ENCODE measurements around the gene NT5DC3. TPM values are rescaled to one million over a fixed set of nuclear protein-coding genes. Genes with fewer than 3 reads are reported as not detected.

The NT5DC3 gene
- total RNA-seq, 6 donors from 2014 or later: 3.8 to 29.3 (median 7.3) TPM

DNA sequence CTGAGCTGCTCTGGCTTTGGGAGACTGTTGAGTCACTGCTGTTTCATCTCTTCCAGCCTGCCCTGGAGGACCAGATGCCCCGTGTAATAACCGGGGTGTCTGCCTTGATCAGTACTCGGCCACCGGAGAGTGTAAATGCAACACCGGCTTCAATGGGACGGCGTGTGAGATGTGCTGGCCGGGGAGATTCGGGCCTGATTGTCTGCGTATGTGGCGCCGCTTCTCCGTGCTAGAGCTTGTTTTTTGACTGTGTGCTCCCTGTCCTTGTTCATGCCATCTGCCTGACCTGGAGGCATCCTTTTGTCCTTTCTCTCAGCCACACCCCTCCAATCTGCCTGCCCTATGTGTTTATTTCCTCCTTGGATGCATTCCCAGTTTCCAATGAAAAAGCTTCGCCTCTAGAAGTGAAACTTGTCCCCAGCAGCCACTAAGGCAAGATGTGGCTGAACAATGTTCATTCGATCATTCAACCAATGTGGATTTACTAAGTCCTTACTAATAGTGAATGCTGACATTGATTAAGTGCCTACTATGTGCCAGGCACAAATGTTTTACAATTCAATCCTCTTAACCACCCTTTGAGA is 98.6 kb downstream of the NT5DC3 start:
- DNase-seq (peak in 1 of 2 donors; percentile 33), ATAC-seq (ENCODE audit: low FRiP score in 2 of 2) (peak in 1 of 2 donors; percentile 10)

GRCh38 chr12:103737881-103738280 is 103.2 kb downstream of the NT5DC3 start:
- TF ChIP-seq POLR2AphosphoS5 (IDR thresholded peaks at IDR 0.05) (no peak), EP300 (IDR thresholded peaks at IDR 0.05) (no peak), CTCF (IDR thresholded peaks at IDR 0.05) (no peak), POLR2A (IDR thresholded peaks at IDR 0.05) (no peak)
- Histone ChIP-seq H3K27me3 (no peaks in the 10 kb centered on the region), H3K9me3 (no peaks in the 10 kb centered on the region), H3K36me3 (no peaks in the 10 kb centered on the region), H3K4me1 (no peaks in the 10 kb centered on the region), H3K4me3 (no peak overlapping the region), H3K27ac (no peak overlapping the region)
- ATAC-seq (ENCODE audit: low FRiP score in 2 of 2) (no peak), DNase-seq (no peak)
- WGBS, 2 donors: 57 to 70% methylated on average over 1 of the region's 1 CpG

More for the DNA sequence above, 98.6 kb downstream of the NT5DC3 start:
- Histone ChIP-seq H3K4me1 (no peaks in the 10 kb centered on the region), H3K4me3 (no peak overlapping the region), H3K27ac (no peak overlapping the region), H3K36me3 (no peaks in the 10 kb centered on the region), H3K27me3 (no peaks in the 10 kb centered on the region), H3K9me3 (no peaks in the 10 kb centered on the region)
- TF ChIP-seq CTCF (IDR thresholded peaks at IDR 0.05) (no peak), POLR2A (IDR thresholded peaks at IDR 0.05) (no peak)
- 59 to 67% methylated on average over 15 of the region's 15 CpGs for WGBS, 2 donors

GRCh38 chr12:103736572-103736971 is 104.5 kb downstream of the NT5DC3 start:
- no peak for TF ChIP-seq EP300 (IDR thresholded peaks at IDR 0.05)
- no peak for TF ChIP-seq POLR2AphosphoS5 (IDR thresholded peaks at IDR 0.05)
- no peak for TF ChIP-seq CTCF (IDR thresholded peaks at IDR 0.05)
- no peak for TF ChIP-seq POLR2A (IDR thresholded peaks at IDR 0.05)
- Histone ChIP-seq H3K36me3 (no peaks in the 10 kb centered on the region), H3K27me3 (no peaks in the 10 kb centered on the region), H3K4me3 (no peak overlapping the region), H3K9me3 (peaks cover 0 to 3% (median 0%) of the 10 kb centered on the region in 4 donors), H3K4me1 (no peaks in the 10 kb centered on the region), H3K27ac (no peak overlapping the region)
- DNase-seq (no peak), ATAC-seq (ENCODE audit: low FRiP score in 2 of 2) (no peak)
- WGBS, 2 donors: 95 to 100% methylated on average over 1 of the region's 1 CpG

DNA sequence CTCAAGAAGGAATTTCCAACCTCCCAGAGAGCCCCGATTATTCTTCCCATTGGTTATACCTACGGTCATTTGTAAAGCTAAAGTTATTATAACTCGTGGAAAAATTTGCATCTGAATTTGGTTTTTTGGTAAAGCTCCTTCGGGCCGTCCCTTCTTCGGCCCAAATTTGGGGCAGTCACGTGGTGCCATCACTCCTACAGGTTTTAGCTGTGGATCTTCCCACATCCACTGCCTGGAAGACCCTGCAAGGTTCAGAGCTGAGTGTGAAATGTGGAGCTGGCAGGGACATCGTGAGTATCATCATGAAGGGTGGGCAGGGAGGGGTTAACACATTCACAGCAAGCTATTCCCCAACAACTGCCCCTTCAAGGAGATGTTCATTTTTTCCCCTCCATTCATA is 105.7 kb downstream of the NT5DC3 start:
- Histone ChIP-seq H3K27me3 (no peaks in the 10 kb centered on the region), H3K9me3 (peaks cover 0 to 10% (median 5%) of the 10 kb centered on the region in 4 donors), H3K27ac (no peak overlapping the region), H3K4me3 (no peak overlapping the region), H3K4me1 (no peaks in the 10 kb centered on the region), H3K36me3 (no peaks in the 10 kb centered on the region)
- ATAC-seq (ENCODE audit: low FRiP score in 2 of 2): no peak
- no peak for DNase-seq
- no peak for TF ChIP-seq POLR2AphosphoS5 (IDR thresholded peaks at IDR 0.05)
- TF ChIP-seq POLR2A (IDR thresholded peaks at IDR 0.05): no peak
- no peak for TF ChIP-seq EP300 (IDR thresholded peaks at IDR 0.05)
- no peak for TF ChIP-seq CTCF (IDR thresholded peaks at IDR 0.05)
- 87 to 92% methylated on average over 8 of the region's 8 CpGs for WGBS, 2 donors

DNA sequence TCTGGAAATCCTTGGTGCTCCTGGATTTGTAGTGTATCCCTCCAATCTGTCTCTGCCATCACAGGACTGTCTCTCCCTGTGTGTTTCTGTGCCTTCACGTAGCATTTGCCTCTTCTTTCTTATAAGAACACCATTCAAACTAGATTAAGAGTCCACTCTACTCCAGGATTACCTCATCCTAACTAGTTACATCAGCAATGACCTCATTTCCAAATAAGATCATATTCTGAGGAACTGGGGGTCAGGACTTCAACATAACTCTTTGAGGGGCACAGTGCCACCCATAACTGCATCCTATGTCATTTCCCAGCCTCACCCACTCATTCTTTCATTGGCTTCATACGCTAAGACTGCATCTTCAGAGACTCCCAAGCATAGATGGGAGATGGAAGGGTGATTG is 106.2 kb downstream of the NT5DC3 start:
- no peaks in the 10 kb centered on the region for H3K27me3 ChIP-seq
- no peak overlapping the region for H3K4me3 ChIP-seq
- DNase-seq (no peak), ATAC-seq (ENCODE audit: low FRiP score in 2 of 2) (no peak)
- no peak for TF ChIP-seq CTCF (IDR thresholded peaks at IDR 0.05)
- TF ChIP-seq POLR2AphosphoS5 (IDR thresholded peaks at IDR 0.05): no peak
- TF ChIP-seq POLR2A (IDR thresholded peaks at IDR 0.05): no peak
- TF ChIP-seq EP300 (IDR thresholded peaks at IDR 0.05): no peak
- 80 to 92% methylated on average over 2 of the region's 2 CpGs for WGBS, 2 donors
- peaks cover 0 to 10% (median 5%) of the 10 kb centered on the region in 4 donors for H3K9me3 ChIP-seq
- no peaks in the 10 kb centered on the region for H3K36me3 ChIP-seq
- no peaks in the 10 kb centered on the region for H3K4me1 ChIP-seq
- no peak overlapping the region for H3K27ac ChIP-seq
